Tibial nerve (tissue), 4 donors: Measurements from ENCODE around the gene EGFR. TPM values are rescaled to one million over a fixed set of nuclear protein-coding genes. Genes with fewer than 3 reads are reported as not detected.
A peak's percentile ranks its signal among the peaks of the same experiment; 100 is the strongest.

Experiments
- DNase-seq, 2 donors: peaks; one replicate each; pipeline ENCODE4 v3.0.0-alpha.2; 2019; ENCODE audit warnings: low spot score in 2 of 2
- H3K27ac ChIP-seq, 4 donors: fragments of 200-600 bp; sonication (generic) in 3 of 4; one replicate each; pipeline ENCODE4 v1.5.1; 2017 to 2019; ENCODE audit warnings: mild to moderate bottlenecking in 1 of 4
- H3K27me3 ChIP-seq, 2 donors: fragments of 200-600 bp; sonication (generic) in 1 of 2; one replicate each; pipeline versions ENCODE4 v1.5.1 to v1.6.0; 2017 to 2019
- H3K36me3 ChIP-seq, 3 donors: fragments of 200-600 bp; sonication (generic); one replicate each; pipeline ENCODE4 v1.5.1; 2018 to 2019
- H3K4me1 ChIP-seq, 4 donors: fragments of 200-600 bp; sonication (generic) in 3 of 4; one replicate each; pipeline ENCODE4 v1.5.1; 2017 to 2019
- H3K4me3 ChIP-seq, 4 donors: fragments of 200-600 bp; sonication (generic) in 3 of 4; one replicate each; pipeline ENCODE4 v1.5.1; 2017 to 2019; ENCODE audit warnings: mild to moderate bottlenecking in 1 of 4, moderate library complexity in 1 of 4
- H3K9me3 ChIP-seq, 4 donors: fragments of 200-600 bp; sonication (generic) in 3 of 4; one replicate each; pipeline ENCODE4 v1.5.1; 2017 to 2019
- EP300 ChIP-seq, 2 donors: sonication (generic); formaldehyde crosslinking; IDR thresholded peaks; one replicate each; pipeline ENCODE4 v1.6.1; 2017; ENCODE audit warnings: antibody characterized with exemption in 2 of 2, mild to moderate bottlenecking in 1 of 2
- POLR2A ChIP-seq, 2 donors: fragments of 450-650 bp; IDR thresholded peaks; one replicate each; pipeline ENCODE4 v1.6.1; 2017; ENCODE audit warnings: antibody characterized with exemption in 2 of 2, mild to moderate bottlenecking in 2 of 2, moderate library complexity in 2 of 2
- WGBS, 2 donors: methylation state at CpG; one replicate each; pipeline ENCODE4 v1.1.5; 2018; 5-methylcytosine and 5-hydroxymethylcytosine counted together
- total RNA-seq, 4 donors: library from RNA; depleted of rRNA; stranded (reverse); fragments of >200 nt; gene quantifications; one replicate each; pipeline ENCODE4 v1.1.0, GENCODE V29; 2016
- TF ChIP-seq, protein P1 (sequence below), 5 experiments: fragments of 200-600 bp in 3 of 5; fragments of 450-650 bp in 2 of 5; sonication (generic) in 3 of 5; IDR thresholded peaks; one replicate each; pipeline ENCODE4 v1.5.1; 2016 to 2019; ENCODE audit warnings: antibody characterized with exemption in 5 of 5, mild to moderate bottlenecking in 3 of 5, moderate library complexity in 2 of 5

The EGFR gene
- total RNA-seq, 4 donors from 2014 or later, result 72.3 to 136 (median 127) TPM

DNA sequence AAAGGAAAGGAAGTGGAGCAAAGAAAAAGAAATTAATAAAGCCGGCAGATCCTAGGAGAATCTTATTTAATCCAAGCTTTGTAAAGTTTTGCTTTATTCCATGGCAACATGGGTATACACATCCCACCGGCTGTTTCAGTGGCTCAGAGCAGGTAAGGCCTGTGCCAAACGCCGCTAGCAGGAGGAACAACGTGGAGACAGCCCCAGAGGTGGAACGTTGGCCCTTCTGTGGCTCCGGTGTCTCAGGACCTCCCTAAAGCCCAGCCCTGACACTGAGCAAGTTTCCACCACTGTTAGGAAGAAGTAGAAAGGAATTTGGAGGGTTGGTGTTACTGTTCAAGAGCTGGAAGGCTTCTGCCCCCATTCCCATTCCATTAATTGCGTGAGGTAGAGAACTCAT lies 52.0 kb downstream of the EGFR start:
- Histone ChIP-seq H3K4me3 (no peak overlapping the region), H3K4me1 (peaks cover 0 to 74% (median 31%) of the 10 kb centered on the region in 4 donors), H3K36me3 (no peaks in the 10 kb centered on the region), H3K27me3 (no peaks in the 10 kb centered on the region), H3K9me3 (no peaks in the 10 kb centered on the region), H3K27ac (peak overlapping the region; percentile 28 to 87 (median 75))
- WGBS, 2 donors, result 73 to 75% methylated on average over 8 of the region's 8 CpGs
- no peak for TF ChIP-seq POLR2A (IDR thresholded peaks at IDR 0.05)
- TF ChIP-seq, protein P1, sequence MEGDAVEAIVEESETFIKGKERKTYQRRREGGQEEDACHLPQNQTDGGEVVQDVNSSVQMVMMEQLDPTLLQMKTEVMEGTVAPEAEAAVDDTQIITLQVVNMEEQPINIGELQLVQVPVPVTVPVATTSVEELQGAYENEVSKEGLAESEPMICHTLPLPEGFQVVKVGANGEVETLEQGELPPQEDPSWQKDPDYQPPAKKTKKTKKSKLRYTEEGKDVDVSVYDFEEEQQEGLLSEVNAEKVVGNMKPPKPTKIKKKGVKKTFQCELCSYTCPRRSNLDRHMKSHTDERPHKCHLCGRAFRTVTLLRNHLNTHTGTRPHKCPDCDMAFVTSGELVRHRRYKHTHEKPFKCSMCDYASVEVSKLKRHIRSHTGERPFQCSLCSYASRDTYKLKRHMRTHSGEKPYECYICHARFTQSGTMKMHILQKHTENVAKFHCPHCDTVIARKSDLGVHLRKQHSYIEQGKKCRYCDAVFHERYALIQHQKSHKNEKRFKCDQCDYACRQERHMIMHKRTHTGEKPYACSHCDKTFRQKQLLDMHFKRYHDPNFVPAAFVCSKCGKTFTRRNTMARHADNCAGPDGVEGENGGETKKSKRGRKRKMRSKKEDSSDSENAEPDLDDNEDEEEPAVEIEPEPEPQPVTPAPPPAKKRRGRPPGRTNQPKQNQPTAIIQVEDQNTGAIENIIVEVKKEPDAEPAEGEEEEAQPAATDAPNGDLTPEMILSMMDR (IDR thresholded peaks at IDR 0.05), result no peak
- no peak for TF ChIP-seq EP300 (IDR thresholded peaks at IDR 0.05)
- DNase-seq, result no peak

DNA sequence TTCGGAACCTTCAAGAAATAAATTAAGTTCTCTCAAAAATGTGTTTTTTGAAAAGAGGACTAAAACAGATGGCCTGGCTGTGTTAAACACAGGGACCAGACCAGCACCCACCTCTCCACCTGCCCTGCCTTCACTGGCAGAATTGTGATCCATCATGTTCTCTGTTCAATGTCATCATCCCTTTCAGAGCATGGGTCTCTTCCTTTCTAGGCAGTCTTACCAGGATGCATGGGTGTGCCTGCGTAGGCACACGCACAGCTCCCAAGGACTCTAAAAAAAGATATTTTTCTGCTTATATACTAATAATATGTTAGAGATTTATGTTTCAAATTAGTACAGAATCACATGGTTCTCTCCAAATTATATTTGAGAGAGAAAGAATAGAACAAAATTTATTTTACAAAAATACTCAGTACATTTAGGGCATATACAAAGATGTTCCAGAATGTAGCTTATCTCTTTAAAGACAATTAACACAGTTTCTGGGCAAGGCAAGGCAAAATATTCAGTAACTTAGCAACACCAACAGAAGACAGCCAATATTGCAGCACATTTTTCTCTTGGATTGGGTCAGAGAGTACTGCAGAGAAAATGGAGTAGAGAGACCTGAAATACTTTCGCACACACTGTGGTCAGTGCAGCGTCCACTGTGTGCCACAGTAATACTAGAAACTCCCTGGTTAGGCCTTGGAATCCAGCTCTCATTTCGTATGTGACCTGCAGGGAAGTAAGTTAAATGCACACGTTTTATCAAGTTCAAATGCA lies 52.8 kb downstream of the EGFR start:
- WGBS, 2 donors, result 64 to 72% methylated on average over 7 of the region's 7 CpGs
- no peaks in the 10 kb centered on the region for H3K36me3 ChIP-seq
- H3K27me3 ChIP-seq, result no peaks in the 10 kb centered on the region
- DNase-seq, result no peak
- no peak overlapping the region for H3K4me3 ChIP-seq
- H3K9me3 ChIP-seq, result no peaks in the 10 kb centered on the region
- H3K27ac ChIP-seq, result peak overlapping the region; percentile 28 to 87 (median 75)
- peak in 1 of 2 donors; percentile 25 for TF ChIP-seq EP300 (IDR thresholded peaks at IDR 0.05)
- TF ChIP-seq, protein P1 (IDR thresholded peaks at IDR 0.05), result no peak
- TF ChIP-seq POLR2A (IDR thresholded peaks at IDR 0.05), result no peak
- peaks cover 0 to 74% (median 30%) of the 10 kb centered on the region in 4 donors for H3K4me1 ChIP-seq

DNA sequence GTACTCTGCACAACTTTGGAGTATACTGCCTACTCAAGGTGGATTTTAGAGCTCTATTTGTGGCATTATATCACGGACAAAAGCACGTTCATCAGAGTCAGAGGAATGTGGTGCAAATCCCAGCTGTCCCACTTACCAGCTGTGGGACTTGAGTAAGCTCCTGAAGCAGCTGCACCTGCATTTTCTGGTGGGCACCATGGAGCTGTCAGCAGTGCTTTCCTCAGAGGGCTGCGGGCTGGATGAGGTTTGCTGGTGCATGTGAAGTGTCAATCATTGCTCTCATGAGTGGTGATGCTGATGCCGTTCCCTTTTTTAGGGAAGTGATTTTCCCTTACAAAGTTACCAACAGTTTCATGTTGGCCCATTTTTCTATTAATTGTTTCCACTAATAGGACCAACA lies 53.4 kb downstream of the EGFR start:
- Histone ChIP-seq H3K36me3 (no peaks in the 10 kb centered on the region), H3K9me3 (no peaks in the 10 kb centered on the region), H3K4me3 (no peak overlapping the region), H3K4me1 (peaks cover 0 to 74% (median 26%) of the 10 kb centered on the region in 4 donors), H3K27ac (peak overlapping the region in 3 of 4 donors; percentile 77 to 87 (median 85)), H3K27me3 (no peaks in the 10 kb centered on the region)
- DNase-seq, result no peak
- TF ChIP-seq POLR2A (IDR thresholded peaks at IDR 0.05), result no peak
- TF ChIP-seq, protein P1 (IDR thresholded peaks at IDR 0.05), result no peak
- TF ChIP-seq EP300 (IDR thresholded peaks at IDR 0.05), result no peak
- 64 to 67% methylated on average over 4 of the region's 4 CpGs for WGBS, 2 donors

DNA sequence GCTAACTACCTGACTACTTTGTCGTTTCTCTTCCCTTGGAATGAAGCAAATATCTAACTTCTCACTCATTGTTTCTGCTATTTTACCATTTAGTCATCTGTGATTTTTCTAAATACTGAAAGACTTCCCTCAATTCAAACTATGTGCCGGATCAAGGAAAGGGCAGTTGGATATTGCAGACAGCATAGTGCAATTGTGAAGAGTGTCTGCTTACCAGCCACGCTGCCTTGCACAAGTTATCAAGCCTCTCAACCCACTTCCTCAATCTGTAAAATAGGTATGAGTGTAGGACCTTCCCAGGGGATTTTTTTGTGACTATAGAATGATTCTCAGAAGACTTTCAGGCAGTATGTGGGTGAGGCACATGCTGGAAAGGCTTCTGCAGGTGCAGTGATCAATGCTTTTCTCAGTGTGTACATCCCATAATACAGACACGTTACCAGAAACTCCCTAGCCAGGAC lies 54.3 kb downstream of the EGFR start:
- Histone ChIP-seq H3K4me3 (no peak overlapping the region), H3K36me3 (no peaks in the 10 kb centered on the region), H3K9me3 (no peaks in the 10 kb centered on the region), H3K27me3 (no peaks in the 10 kb centered on the region), H3K4me1 (peaks cover 0 to 82% (median 27%) of the 10 kb centered on the region in 4 donors), H3K27ac (peak overlapping the region in 3 of 4 donors; percentile 77 to 87 (median 85))
- TF ChIP-seq EP300 (IDR thresholded peaks at IDR 0.05) (no peak), POLR2A (IDR thresholded peaks at IDR 0.05) (no peak)
- TF ChIP-seq, protein P1 (IDR thresholded peaks at IDR 0.05), result no peak
- 45 to 48% methylated on average over 4 of the region's 4 CpGs for WGBS, 2 donors
- DNase-seq, result no peak

DNA sequence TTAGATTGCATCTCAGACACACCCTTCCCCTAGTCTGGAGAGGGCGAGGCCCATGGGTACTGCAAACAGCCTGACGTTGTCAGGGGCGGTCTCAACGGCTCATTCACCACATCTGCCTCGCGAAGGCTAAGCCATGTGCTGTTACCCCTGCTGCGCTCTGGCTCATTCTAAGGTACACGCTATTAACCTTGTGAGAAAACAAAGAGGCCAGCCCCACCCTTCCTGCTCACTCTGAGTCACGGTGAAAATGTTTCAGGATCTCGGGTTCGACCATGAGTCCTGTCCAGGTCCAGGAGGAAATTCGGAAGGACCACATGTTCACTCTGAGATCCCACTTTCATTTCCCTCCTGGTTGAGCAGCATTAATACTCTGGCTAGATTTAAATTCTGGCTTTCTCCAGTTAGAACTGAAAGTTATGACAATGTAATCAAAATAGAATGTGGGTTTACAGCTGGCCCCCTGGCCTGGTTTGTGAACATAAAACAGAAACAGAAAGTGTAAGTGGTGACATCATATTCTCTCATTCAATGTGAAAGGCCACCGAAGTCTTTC lies 55.2 kb downstream of the EGFR start:
- Histone ChIP-seq H3K27ac (peak overlapping the region; percentile 70 to 87 (median 81)), H3K4me3 (peak overlapping the region in 1 of 4 donors; percentile 3), H3K27me3 (no peaks in the 10 kb centered on the region), H3K4me1 (peaks cover 0 to 89% (median 32%) of the 10 kb centered on the region in 4 donors), H3K36me3 (no peaks in the 10 kb centered on the region), H3K9me3 (no peaks in the 10 kb centered on the region)
- TF ChIP-seq EP300 (IDR thresholded peaks at IDR 0.05) (peak; percentile 16 to 70), POLR2A (IDR thresholded peaks at IDR 0.05) (no peak)
- TF ChIP-seq, protein P1 (IDR thresholded peaks at IDR 0.05), result no peak
- 42 to 45% methylated on average over 13 of the region's 13 CpGs for WGBS, 2 donors
- DNase-seq, result no peak
